Loucy (cell line): ENCODE data around the gene ARHGAP26.

Source experiments
- H2AFZ ChIP-seq: fragments of 200-600 bp; sonication (generic); 2 replicates; pipeline ENCODE4 v1.6.0; 2016; ENCODE audit warnings: antibody characterized with exemption, mild to moderate bottlenecking, low read length, moderate library complexity
- H3F3A ChIP-seq: fragments of 200-600 bp; 2 replicates; pipeline ENCODE4 v1.6.0; 2016; ENCODE audit warnings: antibody characterized with exemption, low read depth, mild to moderate bottlenecking
- H3K27me3 ChIP-seq: fragments of 200-600 bp; sonication (generic); 2 replicates; pipeline ENCODE4 v1.6.1; 2014; ENCODE audit warnings: low read length, mild to moderate bottlenecking; ENCODE audit not compliant: insufficient read depth, poor library complexity, severe bottlenecking
- H3K36me3 ChIP-seq: fragments of 200-600 bp; sonication (generic); 2 replicates; pipeline ENCODE4 v1.6.1; 2016; ENCODE audit warnings: low read length; ENCODE audit not compliant: insufficient read depth
- H3K4me1 ChIP-seq: fragments of 200-600 bp; sonication (generic); 2 replicates; pipeline ENCODE4 v1.5.1; 2014; ENCODE audit warnings: low read length, mild to moderate bottlenecking; ENCODE audit not compliant: insufficient read depth, poor library complexity, severe bottlenecking
- H3K4me2 ChIP-seq: fragments of 200-600 bp; sonication (generic); 2 replicates; pipeline ENCODE4 v1.6.0; 2014; ENCODE audit warnings: antibody characterized with exemption, low read length, low read depth, mild to moderate bottlenecking; ENCODE audit not compliant: poor library complexity, severe bottlenecking
- H3K4me3 ChIP-seq: fragments of 200-600 bp; sonication (generic); 2 replicates; pipeline ENCODE4 v1.5.1; 2014; ENCODE audit warnings: low read length, mild to moderate bottlenecking, mixed read lengths; ENCODE audit not compliant: poor library complexity, severe bottlenecking
- H3K79me2 ChIP-seq: fragments of 200-600 bp; sonication (generic); 2 replicates; pipeline ENCODE4 v1.6.1; 2014; ENCODE audit warnings: low read length; ENCODE audit not compliant: insufficient read depth
- H3K9ac ChIP-seq: fragments of 200-600 bp; sonication (generic); 2 replicates; pipeline ENCODE4 v1.6.0; 2014; ENCODE audit warnings: mild to moderate bottlenecking, low read depth, low read length, moderate library complexity; ENCODE audit not compliant: poor library complexity, severe bottlenecking
- H3K9me2 ChIP-seq: fragments of 200-600 bp; sonication (generic); replicated peaks from 2 replicates; pipeline ENCODE4 v1.6.1; 2016; ENCODE audit warnings: low read depth, low read length, mixed read lengths
- H3K9me3 ChIP-seq: fragments of 200-600 bp; sonication (generic); 2 replicates; pipeline ENCODE4 v1.6.1; 2014; ENCODE audit warnings: mild to moderate bottlenecking, antibody characterized with exemption, low read length, low read depth; ENCODE audit not compliant: insufficient read depth
- H4K20me1 ChIP-seq: fragments of 200-600 bp; sonication (generic); 2 replicates; pipeline ENCODE4 v1.6.0; 2014; ENCODE audit warnings: antibody characterized with exemption, low read length, mild to moderate bottlenecking; ENCODE audit not compliant: insufficient read depth, poor library complexity, severe bottlenecking
- EZH2phosphoT487 ChIP-seq: fragments of 200-600 bp; IDR thresholded peaks from 2 replicates; pipeline ENCODE4 v1.6.1; 2018; ENCODE audit warnings: antibody characterized with exemption, mild to moderate bottlenecking, moderate library complexity, borderline replicate concordance
- TF ChIP-seq, protein P1 (sequence below): fragments of 200-600 bp; sonication (generic); conservative IDR thresholded peaks from 2 replicates; pipeline ENCODE4 v1.5.1; 2014; ENCODE audit warnings: mild to moderate bottlenecking, antibody characterized with exemption, low read length

Gene ARHGAP26

DNA sequence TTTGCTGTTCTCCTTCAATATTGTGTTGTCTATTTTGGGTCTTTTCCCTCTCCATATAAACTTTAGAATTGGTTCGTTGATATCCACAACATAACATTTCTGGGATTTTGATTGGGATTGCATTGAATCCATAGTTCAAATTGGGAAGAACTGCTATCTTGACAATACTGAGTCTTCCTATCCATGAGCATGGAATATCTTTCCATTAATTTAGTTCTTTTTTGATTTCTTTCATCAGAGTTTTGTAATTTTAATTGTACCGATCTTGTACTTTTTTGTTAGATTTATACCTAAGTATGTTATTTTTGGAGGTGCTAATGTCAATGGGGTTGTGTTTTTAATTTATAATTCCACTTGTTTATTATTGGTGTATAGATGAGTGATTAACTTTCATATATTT, 498.2 kb downstream of the ARHGAP26 start:
- no peak overlapping the region for H3K9ac ChIP-seq
- no peak overlapping the region for H3K4me2 ChIP-seq
- no peak overlapping the region for H2AFZ ChIP-seq
- TF ChIP-seq EZH2phosphoT487 = no peak
- no peaks in the 10 kb centered on the region for H3K79me2 ChIP-seq
- H3K4me3 ChIP-seq = no peak overlapping the region
- H3F3A ChIP-seq = no peaks in the 10 kb centered on the region
- H3K36me3 ChIP-seq = no peaks in the 10 kb centered on the region
- H3K27me3 ChIP-seq = no peaks in the 10 kb centered on the region
- no peaks in the 10 kb centered on the region for H4K20me1 ChIP-seq
- 0 out of 2 replicates have a peak, but pooled peaks cover 8% of the 10 kb centered on the region for H3K9me3 ChIP-seq
- no peaks in the 10 kb centered on the region for H3K9me2 ChIP-seq
- H3K4me1 ChIP-seq = no peaks in the 10 kb centered on the region

DNA sequence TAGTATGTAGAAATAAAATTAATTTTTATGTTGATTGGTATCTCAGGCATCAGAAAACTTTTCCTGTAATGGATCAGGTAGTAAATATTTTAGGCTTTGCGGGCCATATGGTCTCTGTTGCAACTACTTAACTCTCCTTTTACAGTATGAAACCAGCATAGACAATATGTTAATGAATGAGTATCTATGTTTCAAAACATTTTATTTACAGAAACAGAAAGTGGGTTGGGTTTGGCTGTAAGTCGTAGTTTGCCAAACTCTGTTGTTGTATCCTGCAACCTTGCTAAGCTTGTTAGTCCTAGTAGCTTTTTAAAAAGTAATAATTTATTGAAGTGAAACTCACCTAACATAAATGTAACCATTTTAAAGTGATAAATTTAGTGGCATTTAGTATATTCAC, 501.3 kb downstream of the ARHGAP26 start:
- Histone ChIP-seq H3K79me2 (no peaks in the 10 kb centered on the region), H3K9ac (no peak overlapping the region), H3F3A (no peaks in the 10 kb centered on the region)

DNA sequence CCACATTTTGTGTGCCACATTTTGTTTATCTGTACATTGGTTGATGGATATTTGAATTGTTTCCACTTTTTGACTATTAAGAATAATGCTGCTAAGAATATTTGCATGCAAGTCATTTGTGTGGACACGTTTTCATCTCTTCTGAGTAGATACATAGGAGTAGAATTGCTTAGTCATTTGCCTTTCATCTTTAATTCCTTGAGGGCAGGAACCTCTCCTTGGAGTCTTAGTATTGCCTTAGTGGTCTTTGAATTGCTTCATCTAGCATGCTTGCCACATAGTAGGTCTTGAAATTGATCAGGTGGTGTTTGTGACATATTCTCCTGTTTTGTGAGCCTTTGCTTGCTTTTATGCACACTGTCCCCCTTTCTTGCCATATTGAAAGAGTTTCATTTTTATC, 504.8 kb downstream of the ARHGAP26 start:
- no peaks in the 10 kb centered on the region for H3K9me2 ChIP-seq
- H3K36me3 ChIP-seq = peaks cover 6% of the 10 kb centered on the region; the same call in 1 of the 2 replicates
- TF ChIP-seq EZH2phosphoT487 = no peak
- TF ChIP-seq, protein P1, sequence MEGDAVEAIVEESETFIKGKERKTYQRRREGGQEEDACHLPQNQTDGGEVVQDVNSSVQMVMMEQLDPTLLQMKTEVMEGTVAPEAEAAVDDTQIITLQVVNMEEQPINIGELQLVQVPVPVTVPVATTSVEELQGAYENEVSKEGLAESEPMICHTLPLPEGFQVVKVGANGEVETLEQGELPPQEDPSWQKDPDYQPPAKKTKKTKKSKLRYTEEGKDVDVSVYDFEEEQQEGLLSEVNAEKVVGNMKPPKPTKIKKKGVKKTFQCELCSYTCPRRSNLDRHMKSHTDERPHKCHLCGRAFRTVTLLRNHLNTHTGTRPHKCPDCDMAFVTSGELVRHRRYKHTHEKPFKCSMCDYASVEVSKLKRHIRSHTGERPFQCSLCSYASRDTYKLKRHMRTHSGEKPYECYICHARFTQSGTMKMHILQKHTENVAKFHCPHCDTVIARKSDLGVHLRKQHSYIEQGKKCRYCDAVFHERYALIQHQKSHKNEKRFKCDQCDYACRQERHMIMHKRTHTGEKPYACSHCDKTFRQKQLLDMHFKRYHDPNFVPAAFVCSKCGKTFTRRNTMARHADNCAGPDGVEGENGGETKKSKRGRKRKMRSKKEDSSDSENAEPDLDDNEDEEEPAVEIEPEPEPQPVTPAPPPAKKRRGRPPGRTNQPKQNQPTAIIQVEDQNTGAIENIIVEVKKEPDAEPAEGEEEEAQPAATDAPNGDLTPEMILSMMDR = no peak

More for the DNA sequence above, 501.3 kb downstream of the ARHGAP26 start:
- TF ChIP-seq, protein P1 = no peak
- TF ChIP-seq EZH2phosphoT487 = no peak
- H3K4me3 ChIP-seq = no peak overlapping the region
- 0 out of 2 replicates have a peak, but pooled peaks cover 4% of the 10 kb centered on the region for H3K9me3 ChIP-seq
- no peaks in the 10 kb centered on the region for H3K36me3 ChIP-seq
- H3K9me2 ChIP-seq = no peaks in the 10 kb centered on the region
- no peaks in the 10 kb centered on the region for H4K20me1 ChIP-seq
- H3K27me3 ChIP-seq = no peaks in the 10 kb centered on the region
- H3K4me1 ChIP-seq = peaks cover 4% of the 10 kb centered on the region
- no peak overlapping the region for H2AFZ ChIP-seq
- no peak overlapping the region for H3K4me2 ChIP-seq

More for the DNA sequence above, 504.8 kb downstream of the ARHGAP26 start:
- no peaks in the 10 kb centered on the region for H3K79me2 ChIP-seq
- H2AFZ ChIP-seq = no peak overlapping the region
- no peak overlapping the region for H3K4me3 ChIP-seq
- H3K9me3 ChIP-seq = no peaks in the 10 kb centered on the region
- no peak overlapping the region for H3K9ac ChIP-seq
- H4K20me1 ChIP-seq = no peaks in the 10 kb centered on the region
- no peak overlapping the region for H3K4me2 ChIP-seq
- H3K4me1 ChIP-seq = peaks cover 4% of the 10 kb centered on the region
- H3F3A ChIP-seq = no peaks in the 10 kb centered on the region
- H3K27me3 ChIP-seq = no peaks in the 10 kb centered on the region
